ENCODE data around the gene FNIP1. TPM values are rescaled to one million over a fixed set of nuclear protein-coding genes. Genes with fewer than 3 reads are reported as not detected.

FNIP1 gene
- total and polyA plus RNA-seq, 2 experiments from 2014 or later = 10.3 to 25.8 TPM

DNA sequence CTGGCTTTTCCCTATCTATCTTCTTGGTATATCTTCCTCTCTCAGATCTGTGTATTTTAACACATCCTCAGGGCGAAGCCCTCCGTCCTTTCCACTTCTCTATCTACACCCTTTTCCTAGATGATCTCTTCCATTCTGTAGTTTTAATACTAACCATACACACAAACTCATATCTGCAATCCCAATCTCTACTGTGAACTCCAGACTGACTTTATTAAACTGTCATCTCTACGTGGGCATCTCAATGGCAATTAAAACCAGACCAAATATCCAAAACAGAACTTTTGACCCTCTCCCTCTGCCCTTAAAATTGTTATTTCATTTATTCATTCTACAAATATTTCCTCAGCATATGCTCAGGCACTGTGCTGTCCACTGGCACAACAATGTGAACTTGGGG, 7.1 kb downstream of the FNIP1 start:
- DNase-seq = no peak
- no peaks in the 10 kb centered on the region for H3K36me3 ChIP-seq (ENCODE audit: low read depth)
- peaks cover 5% of the 10 kb centered on the region for H3K4me1 ChIP-seq (ENCODE audit: insufficient read depth)
- H2AFZ ChIP-seq = no peak overlapping the region
- H3K27me3 ChIP-seq (replicated peaks; ENCODE audit: insufficient read depth) = no peaks in the 10 kb centered on the region
- no peak overlapping the region for H3K4me3 ChIP-seq
- no peak overlapping the region for H3K9ac ChIP-seq
- H3K27ac ChIP-seq = no peak overlapping the region
- in situ Hi-C loops (cut with MboI) = no loop called here
- H4K20me1 ChIP-seq (ENCODE audit: insufficient read depth) = peaks cover 22% of the 10 kb centered on the region
- no peaks in the 10 kb centered on the region for H3K9me3 ChIP-seq (ENCODE audit: low read depth)
- peaks cover 99% of the 10 kb centered on the region for H3K79me2 ChIP-seq (ENCODE audit: insufficient read depth)
- 69 to 76% methylated on average over 3 of the region's 3 CpGs for WGBS, 2 experiments (ENCODE audit: low coverage in 1 of 2, low lambda C conversion rate in 2 of 2, missing lambda C conversion rate in 2 of 2)
- no peak overlapping the region for H3K4me2 ChIP-seq (ENCODE audit: unreplicated experiment)
- TF ChIP-seq EZH2 (IDR thresholded peaks at IDR 0.05; ENCODE audit: insufficient read depth, poor library complexity, severe bottlenecking) = no peak
- no peak for TF ChIP-seq EZH2phosphoT487 (IDR thresholded peaks at IDR 0.05; ENCODE audit: insufficient read depth, low read depth)
- H3F3A ChIP-seq (ENCODE audit: insufficient read depth) = no peaks in the 10 kb centered on the region
- H3K9me2 ChIP-seq (ENCODE audit: insufficient read depth) = no peaks in the 10 kb centered on the region

DNA sequence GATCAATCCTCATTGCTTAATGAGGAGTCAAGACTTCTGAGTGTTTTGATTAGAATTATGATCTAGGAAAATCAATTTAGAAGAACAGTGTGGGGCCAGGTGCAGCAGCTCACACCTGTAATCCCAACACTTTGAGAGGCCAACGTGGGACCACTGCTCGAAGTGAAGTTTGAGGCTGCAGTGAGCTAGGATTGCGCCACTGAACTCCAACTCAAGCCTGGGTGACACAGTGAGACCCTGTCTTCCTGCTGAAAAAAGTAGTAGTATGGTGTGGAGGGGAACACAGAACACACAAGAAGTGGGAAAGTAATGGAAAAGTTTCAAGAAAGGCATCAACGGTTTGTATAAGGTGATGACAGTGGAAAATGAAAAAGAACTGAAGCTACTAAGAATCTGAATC, 9.1 kb downstream of the FNIP1 start:
- H3K27me3 ChIP-seq (replicated peaks; ENCODE audit: insufficient read depth) = no peaks in the 10 kb centered on the region
- no peak overlapping the region for H2AFZ ChIP-seq
- H3K9me3 ChIP-seq (ENCODE audit: low read depth) = no peaks in the 10 kb centered on the region
- no peak for DNase-seq
- H3F3A ChIP-seq (ENCODE audit: insufficient read depth) = no peaks in the 10 kb centered on the region
- H3K4me2 ChIP-seq (ENCODE audit: unreplicated experiment) = no peak overlapping the region
- peaks cover 99% of the 10 kb centered on the region for H3K79me2 ChIP-seq (ENCODE audit: insufficient read depth)
- TF ChIP-seq EZH2 (IDR thresholded peaks at IDR 0.05; ENCODE audit: insufficient read depth, poor library complexity, severe bottlenecking) (no peak), EZH2phosphoT487 (IDR thresholded peaks at IDR 0.05; ENCODE audit: insufficient read depth, low read depth) (no peak)
- no peaks in the 10 kb centered on the region for H3K4me1 ChIP-seq (ENCODE audit: insufficient read depth)
- 74 to 75% methylated on average over 4 of the region's 4 CpGs for WGBS, 2 experiments (ENCODE audit: low coverage in 1 of 2, low lambda C conversion rate in 2 of 2, missing lambda C conversion rate in 2 of 2)
- H3K9ac ChIP-seq = no peak overlapping the region
- H3K36me3 ChIP-seq (ENCODE audit: low read depth) = no peaks in the 10 kb centered on the region
- no peaks in the 10 kb centered on the region for H3K9me2 ChIP-seq (ENCODE audit: insufficient read depth)
- H3K4me3 ChIP-seq = no peak overlapping the region
- H3K27ac ChIP-seq = no peak overlapping the region
- peaks cover 14% of the 10 kb centered on the region; the same call in 1 of the 2 replicates for H4K20me1 ChIP-seq (ENCODE audit: insufficient read depth)
- in situ Hi-C loops (cut with MboI) = no loop called here

DNA sequence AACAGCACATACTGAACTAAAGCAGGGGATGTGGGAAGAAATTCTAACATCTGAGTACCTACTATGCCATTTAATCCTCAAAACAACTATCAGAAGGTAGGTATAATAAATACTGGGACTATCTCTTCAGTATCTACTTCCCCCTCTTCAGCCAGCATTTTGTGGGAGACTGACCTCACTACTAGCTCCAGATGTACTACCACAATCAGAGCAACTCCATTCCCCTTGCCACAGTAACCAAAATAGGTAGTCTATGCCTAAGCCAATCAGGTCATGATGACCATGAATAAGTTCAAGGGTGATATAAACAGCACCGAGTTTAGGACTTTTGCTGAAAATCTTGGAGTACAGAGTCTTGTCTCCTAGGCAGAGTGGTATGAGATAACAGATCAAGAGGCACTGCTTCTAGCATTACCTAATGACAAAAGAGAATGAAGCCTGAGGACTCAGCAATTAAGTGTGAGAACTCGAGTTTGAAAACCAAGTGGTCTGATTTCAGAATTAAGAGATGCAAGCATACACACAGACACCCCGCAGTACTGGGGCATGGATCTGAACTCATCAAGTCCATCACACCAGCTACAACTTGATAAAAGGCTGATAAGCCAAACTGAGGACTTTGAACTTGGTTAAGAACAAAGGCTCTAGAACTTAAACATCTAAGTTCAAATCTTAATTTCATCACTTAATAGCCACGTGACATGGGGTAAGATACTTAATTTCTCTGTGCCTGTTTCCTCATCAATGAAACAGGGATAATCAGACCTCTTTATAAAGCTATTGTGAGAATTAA, 9.7 kb downstream of the FNIP1 start:
- in situ Hi-C loops (cut with MboI) = no loop called here
- Histone ChIP-seq H3K4me2 (ENCODE audit: unreplicated experiment) (no peak overlapping the region), H3K27ac (no peak overlapping the region), H3K9me2 (ENCODE audit: insufficient read depth) (no peaks in the 10 kb centered on the region), H3K9me3 (ENCODE audit: low read depth) (no peaks in the 10 kb centered on the region), H3K9ac (no peak overlapping the region), H3K27me3 (replicated peaks; ENCODE audit: insufficient read depth) (no peaks in the 10 kb centered on the region), H3K4me3 (no peak overlapping the region), H3K79me2 (ENCODE audit: insufficient read depth) (peaks cover 99% of the 10 kb centered on the region), H3F3A (ENCODE audit: insufficient read depth) (no peaks in the 10 kb centered on the region), H3K4me1 (ENCODE audit: insufficient read depth) (no peaks in the 10 kb centered on the region), H4K20me1 (ENCODE audit: insufficient read depth) (peaks cover 14% of the 10 kb centered on the region; the same call in 1 of the 2 replicates), H3K36me3 (ENCODE audit: low read depth) (no peaks in the 10 kb centered on the region), H2AFZ (no peak overlapping the region)
- DNase-seq = no peak
- no peak for TF ChIP-seq EZH2phosphoT487 (IDR thresholded peaks at IDR 0.05; ENCODE audit: insufficient read depth, low read depth)
- no peak for TF ChIP-seq EZH2 (IDR thresholded peaks at IDR 0.05; ENCODE audit: insufficient read depth, poor library complexity, severe bottlenecking)
- 98 to 99% methylated on average over 4 of the region's 4 CpGs for WGBS, 2 experiments (ENCODE audit: low coverage in 1 of 2, low lambda C conversion rate in 2 of 2, missing lambda C conversion rate in 2 of 2)

DNA sequence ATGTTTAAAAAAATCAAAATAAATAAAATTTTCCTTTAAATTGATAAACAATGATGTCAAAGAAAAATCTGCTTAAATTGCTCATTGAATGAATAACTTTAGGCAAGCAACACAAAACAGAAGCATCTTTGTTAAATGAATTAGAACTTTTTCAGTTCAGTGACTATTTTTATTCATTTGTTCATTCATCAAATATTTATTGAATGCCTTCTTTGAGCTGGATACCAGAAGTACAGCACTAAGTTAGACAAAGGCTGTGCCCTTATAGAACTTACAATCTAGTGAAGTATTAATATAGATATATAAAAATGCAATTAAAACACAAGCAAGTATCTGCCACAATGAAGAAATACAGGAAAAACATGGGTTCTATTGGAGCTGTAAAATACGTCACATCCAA, 10.8 kb downstream of the FNIP1 start:
- no peaks in the 10 kb centered on the region for H3K9me3 ChIP-seq (ENCODE audit: low read depth)
- H4K20me1 ChIP-seq (ENCODE audit: insufficient read depth) = peaks cover 20% of the 10 kb centered on the region; the same call in 1 of the 2 replicates
- H2AFZ ChIP-seq = no peak overlapping the region
- no peaks in the 10 kb centered on the region for H3K27me3 ChIP-seq (replicated peaks; ENCODE audit: insufficient read depth)
- H3K9me2 ChIP-seq (ENCODE audit: insufficient read depth) = no peaks in the 10 kb centered on the region
- no peak overlapping the region for H3K4me3 ChIP-seq
- no peak overlapping the region for H3K4me2 ChIP-seq (ENCODE audit: unreplicated experiment)
- no peaks in the 10 kb centered on the region for H3F3A ChIP-seq (ENCODE audit: insufficient read depth)
- TF ChIP-seq EZH2 (IDR thresholded peaks at IDR 0.05; ENCODE audit: insufficient read depth, poor library complexity, severe bottlenecking) = no peak
- TF ChIP-seq EZH2phosphoT487 (IDR thresholded peaks at IDR 0.05; ENCODE audit: insufficient read depth, low read depth) = no peak
- in situ Hi-C loops (cut with MboI) = no loop called here
- H3K4me1 ChIP-seq (ENCODE audit: insufficient read depth) = no peaks in the 10 kb centered on the region
- H3K9ac ChIP-seq = no peak overlapping the region
- H3K79me2 ChIP-seq (ENCODE audit: insufficient read depth) = peaks cover 99% of the 10 kb centered on the region
- WGBS, 2 experiments (ENCODE audit: low coverage in 1 of 2, low lambda C conversion rate in 2 of 2, missing lambda C conversion rate in 2 of 2) = 96 to 100% methylated on average over 1 of the region's 1 CpG
- no peak overlapping the region for H3K27ac ChIP-seq
- H3K36me3 ChIP-seq (ENCODE audit: low read depth) = 0 out of 2 replicates have a peak, but pooled peaks cover 4% of the 10 kb centered on the region
- no peak for DNase-seq

Measured in GM23248 (cell line).